Muscle of leg (tissue), 11 donors: ENCODE measurements around the gene ZC3H12D. TPM values are rescaled to one million over a fixed set of nuclear protein-coding genes. Genes with fewer than 3 reads are reported as not detected.
"Not testable (repeated sequence)": the region's sequence is repeated elsewhere in the genome, so short reads cannot be mapped to it uniquely, and the experiment has no call there.

Experiments used
- DNase-seq: peaks from one replicate; pipeline ENCODE4 v3.0.0; 2013
- H3K27ac ChIP-seq: one replicate; pipeline ENCODE4 v1.5.1; 2013; ENCODE audit warnings: mild to moderate bottlenecking, low read length, control low read depth
- H3K27me3 ChIP-seq: one replicate; pipeline ENCODE4 v1.6.1; 2013; ENCODE audit warnings: low read length; ENCODE audit not compliant: control insufficient read depth, insufficient read depth
- H3K36me3 ChIP-seq: one replicate; pipeline ENCODE4 v1.6.1; 2013; ENCODE audit warnings: low read length; ENCODE audit not compliant: control insufficient read depth, insufficient read depth
- H3K4me1 ChIP-seq: one replicate; pipeline ENCODE4 v1.6.1; 2013; ENCODE audit warnings: low read length; ENCODE audit not compliant: control insufficient read depth, insufficient read depth
- H3K4me3 ChIP-seq: one replicate; pipeline ENCODE4 v1.5.1; 2013; ENCODE audit warnings: low read length, control low read depth
- H3K9me3 ChIP-seq: replicated peaks from 2 replicates; pipeline ENCODE4 v1.6.1; 2013; ENCODE audit warnings: low read depth, low read length; ENCODE audit not compliant: control insufficient read depth
- WGBS: methylation state at CpG from one replicate; pipeline ENCODE4 v1.1.5; 2013; ENCODE audit warnings: missing lambda C conversion rate; ENCODE audit not compliant: insufficient coverage; 5-methylcytosine and 5-hydroxymethylcytosine counted together
- polyA plus RNA-seq, 8 donors: library from polyadenylated mRNA; unstranded; fragments of 120-200 nt; gene quantifications; one replicate each; pipeline versions ENCODE4 v1.2.1 to v1.2.3, GENCODE V29; 2013; ENCODE audit warnings: inconsistent platforms in 1 of 8, low replicate concordance in 1 of 8; ENCODE audit not compliant: insufficient read length in 8 of 8, insufficient read depth in 1 of 8
- total RNA-seq: library from RNA; stranded (reverse); fragments of 120-200 nt; gene quantifications from one replicate; pipeline ENCODE4 v1.2.4, GENCODE V29; 2013

The ZC3H12D gene
- total and polyA plus RNA-seq, 9 donors, result 0.11 to 0.75 (median 0.24) TPM

- DNase-seq, result no peak
- H3K36me3 ChIP-seq, result no peaks in the 10 kb centered on the region
- peaks cover 6% of the 10 kb centered on the region for H3K27me3 ChIP-seq
- peaks cover 5% of the 10 kb centered on the region for H3K4me1 ChIP-seq
- H3K27ac ChIP-seq, result no peak overlapping the region
- H3K9me3 ChIP-seq, result no peaks in the 10 kb centered on the region
- no peak overlapping the region for H3K4me3 ChIP-seq
- 43% methylated on average over 7 of the region's 21 CpGs for whole genome bisulfite sequencing
These were observed 11.4 kb downstream of the ZC3H12D start for GRCh38 chr6:149473080-149474052.

DNA sequence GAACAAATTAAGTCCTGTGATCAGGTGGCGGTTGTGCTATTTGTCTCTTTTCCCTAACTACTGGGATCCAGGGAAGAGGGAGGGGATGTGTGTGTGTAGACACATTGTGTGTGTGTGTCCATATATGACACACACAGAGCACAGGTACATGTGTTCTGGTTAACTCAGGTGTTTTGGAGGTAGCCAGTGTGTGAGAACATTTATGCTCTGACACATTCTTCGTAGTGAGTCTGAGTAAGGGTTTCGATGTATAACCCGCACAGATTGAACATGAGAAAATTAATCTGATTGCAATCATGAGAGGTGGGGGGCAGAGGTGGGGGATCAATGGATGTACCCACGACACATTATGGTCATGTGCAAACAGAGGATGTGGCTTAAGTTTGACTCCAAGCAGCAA lies 12.6 kb downstream of the ZC3H12D start:
- Histone ChIP-seq H3K36me3 (no peaks in the 10 kb centered on the region), H3K9me3 (no peaks in the 10 kb centered on the region), H3K4me3 (no peak overlapping the region), H3K27ac (no peak overlapping the region), H3K4me1 (peaks cover 5% of the 10 kb centered on the region), H3K27me3 (peaks cover 6% of the 10 kb centered on the region)
- no peak for DNase-seq
- WGBS, result 97% methylated on average over 3 of the region's 5 CpGs

DNA sequence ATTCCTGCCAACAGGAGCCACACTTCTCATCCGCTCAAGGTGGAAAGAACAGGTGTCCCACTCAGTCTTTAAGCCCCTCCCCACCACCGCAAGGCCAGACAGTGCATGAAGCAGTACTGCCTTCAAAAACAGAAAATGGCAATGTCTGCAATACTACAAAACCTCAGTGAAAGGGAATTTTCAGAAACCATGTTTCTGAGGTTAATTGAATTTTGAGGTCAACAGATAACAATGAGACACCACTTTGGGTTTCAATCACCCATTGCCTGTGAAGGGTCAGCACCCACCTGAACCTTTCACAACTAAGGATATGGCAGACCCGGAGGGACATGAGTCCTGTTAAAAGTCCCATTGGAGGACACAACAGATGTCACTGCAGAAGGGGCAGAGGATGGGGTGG lies 13.0 kb downstream of the ZC3H12D start:
- no peak overlapping the region for H3K4me3 ChIP-seq
- H3K36me3 ChIP-seq, result no peaks in the 10 kb centered on the region
- H3K27ac ChIP-seq, result no peak overlapping the region
- H3K27me3 ChIP-seq, result peaks cover 8% of the 10 kb centered on the region
- DNase-seq, result no peak
- H3K9me3 ChIP-seq, result no peaks in the 10 kb centered on the region
- H3K4me1 ChIP-seq, result peaks cover 5% of the 10 kb centered on the region
- WGBS, result 86% methylated on average over 2 of the region's 3 CpGs

DNA sequence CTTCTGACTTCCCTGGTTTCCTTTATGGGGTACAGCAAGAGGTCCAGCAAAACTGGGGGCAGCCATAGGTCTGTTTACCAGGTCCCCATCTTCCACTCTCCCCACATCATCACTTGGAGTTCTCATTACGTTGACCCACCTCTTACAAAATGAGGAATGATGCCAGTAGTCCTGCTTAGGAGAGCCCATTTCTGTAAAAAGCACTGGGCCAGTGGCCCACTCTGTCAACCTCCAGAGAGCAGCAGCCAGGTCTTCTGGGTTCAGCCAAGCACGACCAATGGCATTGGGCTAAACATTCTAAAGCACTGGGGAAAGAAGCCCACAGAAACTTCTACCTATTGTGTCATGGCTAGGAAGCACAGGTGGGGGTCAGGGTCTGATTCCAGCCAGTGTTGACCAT lies 13.9 kb downstream of the ZC3H12D start:
- Histone ChIP-seq H3K36me3 (no peaks in the 10 kb centered on the region), H3K4me1 (peaks cover 5% of the 10 kb centered on the region), H3K27ac (no peak overlapping the region), H3K4me3 (no peak overlapping the region), H3K27me3 (peaks cover 8% of the 10 kb centered on the region), H3K9me3 (no peaks in the 10 kb centered on the region)
- 73% methylated on average over 2 of the region's 2 CpGs for WGBS
- DNase-seq, result no peak

- no CpG with 5 or more reads among the region's 2 CpGs for WGBS
- peaks cover 5% of the 10 kb centered on the region for H3K27me3 ChIP-seq
These were observed 16.6 kb downstream of the ZC3H12D start for GRCh38 chr6:149468179-149468578.

GRCh38 chr6:149467265-149467664 lies 17.5 kb downstream of the ZC3H12D start:
- DNase-seq, result no peak
- Histone ChIP-seq H3K27ac (no peak overlapping the region), H3K4me1 (peaks cover 2% of the 10 kb centered on the region), H3K36me3 (no peaks in the 10 kb centered on the region), H3K4me3 (no peak overlapping the region), H3K9me3 (no peaks in the 10 kb centered on the region), H3K27me3 (peaks cover 5% of the 10 kb centered on the region)
- no CpG with 5 or more reads among the region's 4 CpGs for WGBS

More at GRCh38 chr6:149468179-149468578, 16.6 kb downstream of the ZC3H12D start:
- peaks cover 5% of the 10 kb centered on the region for H3K4me1 ChIP-seq
- no peak overlapping the region for H3K4me3 ChIP-seq
- no peak overlapping the region for H3K27ac ChIP-seq
- H3K36me3 ChIP-seq, result no peaks in the 10 kb centered on the region
- no peak for DNase-seq
- no peaks in the 10 kb centered on the region for H3K9me3 ChIP-seq

- WGBS, result 58% methylated on average over 6 of the region's 8 CpGs
- Histone ChIP-seq H3K9me3 (no peaks in the 10 kb centered on the region), H3K4me3 (no peak overlapping the region), H3K27me3 (peaks cover 5% of the 10 kb centered on the region), H3K36me3 (no peaks in the 10 kb centered on the region), H3K4me1 (peaks cover 2% of the 10 kb centered on the region), H3K27ac (no peak overlapping the region)
- no peak for DNase-seq
These were observed 20.4 kb downstream of the ZC3H12D start for GRCh38 chr6:149464411-149464810.

- no peaks in the 10 kb centered on the region for H3K9me3 ChIP-seq
- H3K36me3 ChIP-seq, result no peaks in the 10 kb centered on the region
- H3K27me3 ChIP-seq, result peaks cover 7% of the 10 kb centered on the region
- 68% methylated on average over 4 of the region's 4 CpGs for WGBS
- no peak overlapping the region for H3K27ac ChIP-seq
- no peak for DNase-seq
- peaks cover 2% of the 10 kb centered on the region for H3K4me1 ChIP-seq
- no peak overlapping the region for H3K4me3 ChIP-seq
These were observed 21.0 kb downstream of the ZC3H12D start for GRCh38 chr6:149463781-149464180.

DNA sequence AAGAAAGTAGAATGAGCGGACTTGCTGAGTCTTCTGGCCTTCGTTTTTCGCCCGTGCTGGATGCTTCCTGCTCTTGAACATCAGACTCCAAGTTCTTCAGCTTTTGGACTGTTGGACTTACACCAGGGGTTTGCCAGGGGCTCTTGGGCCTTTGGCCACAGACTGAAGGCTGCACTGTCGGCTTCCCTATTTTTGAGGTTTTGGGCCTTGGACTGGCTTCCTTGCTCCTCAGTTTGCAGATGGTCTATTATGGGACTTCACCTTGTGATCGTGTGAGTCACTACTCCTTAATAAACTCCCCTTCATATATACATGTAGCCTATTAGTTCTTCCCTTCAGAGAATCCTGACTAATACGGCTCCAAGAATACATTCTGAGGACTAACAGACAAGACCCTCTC lies 22.1 kb downstream of the ZC3H12D start:
- not testable (repeated sequence) for DNase-seq, H3K27me3 ChIP-seq, H3K4me3 ChIP-seq, H3K9me3 ChIP-seq, H3K4me1 ChIP-seq, H3K27ac ChIP-seq, H3K36me3 ChIP-seq
- 96% methylated on average over 6 of the region's 7 CpGs for WGBS

DNA sequence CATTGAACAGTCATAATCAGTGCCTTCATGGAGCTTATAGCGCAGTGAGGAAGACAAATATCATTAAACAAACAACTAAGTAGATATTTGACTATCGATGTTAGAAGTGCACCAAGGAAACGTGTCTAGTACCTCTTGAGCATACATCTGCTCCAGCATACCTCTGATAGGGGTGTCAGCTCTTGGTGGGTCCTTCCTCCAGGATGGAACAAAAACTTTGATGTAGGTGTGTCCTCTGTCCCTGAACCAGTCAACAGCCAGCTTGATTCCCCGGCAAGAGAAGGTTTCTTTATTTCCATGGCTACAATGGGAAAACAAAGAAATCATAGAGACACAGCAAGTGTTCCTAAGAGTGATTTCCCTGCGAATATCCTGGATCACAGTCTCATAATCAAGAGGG lies 23.1 kb downstream of the ZC3H12D start:
- DNase-seq, result no peak

More for the DNA sequence above, 23.1 kb downstream of the ZC3H12D start:
- Histone ChIP-seq H3K9me3 (no peaks in the 10 kb centered on the region), H3K36me3 (no peaks in the 10 kb centered on the region), H3K4me1 (peaks cover 2% of the 10 kb centered on the region), H3K27me3 (peaks cover 14% of the 10 kb centered on the region), H3K27ac (no peak overlapping the region), H3K4me3 (no peak overlapping the region)
- no CpG with 5 or more reads among the region's 5 CpGs for WGBS
